ENCODE measurements around the gene MEIS1. TPM values are rescaled to one million over a fixed set of nuclear protein-coding genes. Genes with fewer than 3 reads are reported as not detected.

MEIS1 gene
- polyA plus RNA-seq, 1 experiment = 107 TPM

DNA sequence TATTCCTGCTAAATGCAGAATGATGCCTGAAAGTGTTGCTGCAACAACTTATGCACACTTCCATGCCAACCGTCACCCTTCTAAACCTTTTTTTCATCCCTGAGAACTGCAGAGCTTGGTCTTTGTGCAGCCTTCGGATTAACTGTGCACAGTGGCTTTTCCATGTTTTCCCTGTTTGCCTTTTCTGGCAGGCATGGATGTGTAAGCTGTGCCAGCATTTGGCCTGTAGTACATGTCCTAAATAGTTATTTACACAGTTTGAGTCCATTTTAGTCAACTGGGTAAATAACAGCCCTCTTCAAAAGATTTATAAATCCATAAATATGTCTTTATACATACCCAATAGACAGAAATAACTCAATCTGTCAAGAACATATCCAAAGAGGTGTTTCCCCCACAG lies 31.5 kb downstream of the MEIS1 start:
- H3K27me3 ChIP-seq (ENCODE audit: control insufficient read depth, insufficient read depth, low read length) = no peaks in the 10 kb centered on the region
- no peaks in the 10 kb centered on the region for H3K9me3 ChIP-seq (ENCODE audit: control insufficient read depth, insufficient read depth, low read length)
- ChIA-PET CTCF (interaction anchor here (0.6 kb wide), 1 partner anchor 1011 kb away, joined by 5 read pairs; no protein-coding TSS in a partner anchor), POLR2A (interaction anchor here (0.7 kb wide), 1 partner anchor 20 kb away, joined by 5 read pairs; no protein-coding TSS in a partner anchor)
- H3K27ac ChIP-seq (ENCODE audit: low read depth, low read length) = no peak overlapping the region
- TF ChIP-seq, protein P1, sequence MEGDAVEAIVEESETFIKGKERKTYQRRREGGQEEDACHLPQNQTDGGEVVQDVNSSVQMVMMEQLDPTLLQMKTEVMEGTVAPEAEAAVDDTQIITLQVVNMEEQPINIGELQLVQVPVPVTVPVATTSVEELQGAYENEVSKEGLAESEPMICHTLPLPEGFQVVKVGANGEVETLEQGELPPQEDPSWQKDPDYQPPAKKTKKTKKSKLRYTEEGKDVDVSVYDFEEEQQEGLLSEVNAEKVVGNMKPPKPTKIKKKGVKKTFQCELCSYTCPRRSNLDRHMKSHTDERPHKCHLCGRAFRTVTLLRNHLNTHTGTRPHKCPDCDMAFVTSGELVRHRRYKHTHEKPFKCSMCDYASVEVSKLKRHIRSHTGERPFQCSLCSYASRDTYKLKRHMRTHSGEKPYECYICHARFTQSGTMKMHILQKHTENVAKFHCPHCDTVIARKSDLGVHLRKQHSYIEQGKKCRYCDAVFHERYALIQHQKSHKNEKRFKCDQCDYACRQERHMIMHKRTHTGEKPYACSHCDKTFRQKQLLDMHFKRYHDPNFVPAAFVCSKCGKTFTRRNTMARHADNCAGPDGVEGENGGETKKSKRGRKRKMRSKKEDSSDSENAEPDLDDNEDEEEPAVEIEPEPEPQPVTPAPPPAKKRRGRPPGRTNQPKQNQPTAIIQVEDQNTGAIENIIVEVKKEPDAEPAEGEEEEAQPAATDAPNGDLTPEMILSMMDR (IDR thresholded peaks at IDR 0.05; ENCODE audit: low read depth, low read length) = no peak
- DNase-seq (ENCODE audit: low read depth, low spot score) = no peak
- H3K4me3 ChIP-seq (ENCODE audit: low read depth, low read length) = no peak overlapping the region

DNA sequence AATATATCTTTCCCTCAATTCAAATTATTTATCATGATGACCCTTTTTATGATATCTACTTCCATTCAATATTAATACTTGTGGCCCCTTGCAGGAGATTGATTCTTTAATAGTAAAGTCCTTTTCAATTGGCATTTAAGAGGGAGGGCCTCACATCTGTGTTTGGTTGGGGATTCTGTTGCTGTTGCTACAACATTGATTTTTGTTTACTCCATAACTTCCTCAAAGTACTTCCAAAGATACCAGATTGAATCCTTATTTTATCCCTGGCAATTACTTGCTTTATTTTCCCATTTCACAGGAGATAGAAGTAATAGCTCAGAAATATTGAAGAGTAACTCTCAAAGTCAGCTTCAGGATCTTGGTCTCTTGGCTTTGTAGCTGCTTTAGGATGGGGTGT lies 32.8 kb downstream of the MEIS1 start:
- Histone ChIP-seq H3K27me3 (ENCODE audit: control insufficient read depth, insufficient read depth, low read length) (no peaks in the 10 kb centered on the region), H3K4me3 (ENCODE audit: low read depth, low read length) (no peak overlapping the region), H3K9me3 (ENCODE audit: control insufficient read depth, insufficient read depth, low read length) (no peaks in the 10 kb centered on the region), H3K27ac (ENCODE audit: low read depth, low read length) (no peak overlapping the region)
- CTCF ChIA-PET = no interaction called here
- TF ChIP-seq, protein P1 (IDR thresholded peaks at IDR 0.05; ENCODE audit: low read depth, low read length) = no peak
- DNase-seq (ENCODE audit: low read depth, low spot score) = no peak
- POLR2A ChIA-PET = interaction anchor here (1.2 to 1.4 kb wide), 2 partner anchors 10 to 33 kb away, joined by 3 read pairs; no protein-coding TSS in a partner anchor

DNA sequence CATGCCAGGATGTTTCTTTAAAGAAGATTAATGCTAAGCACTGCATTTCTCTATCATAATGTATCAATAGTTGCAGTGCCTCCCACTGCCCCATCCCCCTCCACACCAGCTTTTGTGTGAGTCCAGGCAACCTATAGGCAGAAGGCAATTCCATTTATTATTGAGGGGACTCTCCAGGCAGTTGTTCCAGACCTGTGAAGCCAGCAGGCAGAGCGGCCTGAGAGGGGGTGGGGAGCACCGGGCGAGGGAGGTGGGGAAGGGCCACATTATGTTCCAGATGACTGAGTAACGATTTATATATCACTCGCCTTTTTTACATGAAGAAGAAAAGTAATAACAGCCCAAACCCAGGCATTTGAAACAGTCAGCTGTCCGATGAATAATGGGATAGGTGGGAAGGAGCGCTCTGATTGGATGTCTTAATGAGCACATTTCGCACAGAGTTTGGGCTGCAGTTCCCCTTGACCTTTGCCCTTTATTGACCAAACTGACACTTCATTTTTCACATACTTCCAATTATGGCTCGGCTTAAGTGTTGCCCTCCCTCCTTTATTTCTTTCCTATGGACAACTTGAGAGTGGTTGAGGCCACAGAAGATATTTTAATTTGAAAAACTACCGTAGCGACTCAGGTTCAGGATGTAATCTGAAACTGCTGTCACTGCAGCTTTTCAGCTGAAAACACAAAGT lies 34.4 kb downstream of the MEIS1 start:
- TF ChIP-seq, protein P1 (IDR thresholded peaks at IDR 0.05; ENCODE audit: low read depth, low read length) = no peak
- POLR2A ChIA-PET = no interaction called here
- CTCF ChIA-PET = no interaction called here
- Histone ChIP-seq H3K4me3 (ENCODE audit: low read depth, low read length) (no peak overlapping the region), H3K27me3 (ENCODE audit: control insufficient read depth, insufficient read depth, low read length) (no peaks in the 10 kb centered on the region), H3K9me3 (ENCODE audit: control insufficient read depth, insufficient read depth, low read length) (no peaks in the 10 kb centered on the region), H3K27ac (ENCODE audit: low read depth, low read length) (no peak overlapping the region)
- DNase-seq (ENCODE audit: low read depth, low spot score) = no peak

DNA sequence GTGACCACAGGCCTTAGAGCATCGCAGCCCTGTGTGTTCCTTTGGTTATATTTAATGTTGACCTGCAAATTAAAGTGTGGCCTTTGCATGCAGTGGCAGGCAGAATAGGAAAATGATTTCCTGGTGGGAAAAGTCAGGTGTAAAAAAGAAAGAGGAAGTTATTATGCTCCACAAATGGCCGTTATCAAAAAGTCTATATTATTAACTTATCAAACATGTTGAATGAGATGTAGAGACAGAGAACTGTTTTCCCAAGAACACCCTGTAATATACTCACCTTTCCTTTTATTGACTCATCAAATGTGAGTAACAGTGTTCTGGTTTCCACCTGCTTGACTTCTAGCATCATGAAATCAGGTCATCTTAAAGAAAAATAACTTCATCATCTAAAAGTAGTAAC lies 35.3 kb downstream of the MEIS1 start:
- ChIA-PET CTCF (no interaction called here), POLR2A (interaction anchor here (0.5 kb wide), 1 partner anchor 35 kb away, joined by 3 read pairs; no protein-coding TSS in a partner anchor)
- no peak for DNase-seq (ENCODE audit: low read depth, low spot score)
- H3K9me3 ChIP-seq (ENCODE audit: control insufficient read depth, insufficient read depth, low read length) = no peaks in the 10 kb centered on the region
- no peaks in the 10 kb centered on the region for H3K27me3 ChIP-seq (ENCODE audit: control insufficient read depth, insufficient read depth, low read length)
- no peak overlapping the region for H3K4me3 ChIP-seq (ENCODE audit: low read depth, low read length)
- H3K27ac ChIP-seq (ENCODE audit: low read depth, low read length) = no peak overlapping the region
- TF ChIP-seq, protein P1 (IDR thresholded peaks at IDR 0.05; ENCODE audit: low read depth, low read length) = no peak

DNA sequence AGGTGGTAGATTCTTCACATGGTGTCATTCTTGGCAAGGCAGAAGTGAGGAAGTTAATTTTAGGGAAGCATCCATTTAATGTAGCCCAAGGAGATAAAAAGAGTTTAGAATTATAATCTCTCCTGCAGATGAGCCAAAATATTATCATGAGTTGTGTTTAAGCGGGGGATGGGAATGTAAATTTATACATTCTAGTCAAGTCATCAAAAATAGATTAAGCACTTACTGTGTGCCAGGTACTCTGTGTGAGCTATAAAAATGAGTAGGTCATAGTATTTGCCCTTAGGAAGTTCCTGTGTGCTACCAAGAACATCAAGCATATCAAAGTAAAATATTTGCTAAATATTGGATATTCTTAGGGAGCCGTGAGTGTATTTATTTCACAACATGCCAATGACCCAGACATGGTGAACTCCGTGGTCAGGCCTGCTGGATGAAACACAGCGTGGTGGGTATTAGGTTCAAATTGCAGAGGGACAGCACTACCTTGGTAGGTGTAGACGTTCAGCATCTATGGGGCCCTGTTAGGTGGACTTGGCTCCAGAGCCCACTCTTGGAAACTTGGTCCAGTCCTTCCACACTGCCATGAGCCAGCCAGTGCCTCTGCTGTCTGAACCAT lies 37.4 kb downstream of the MEIS1 start:
- DNase-seq (ENCODE audit: low read depth, low spot score) = no peak
- Histone ChIP-seq H3K27me3 (ENCODE audit: control insufficient read depth, insufficient read depth, low read length) (no peaks in the 10 kb centered on the region), H3K4me3 (ENCODE audit: low read depth, low read length) (no peak overlapping the region), H3K9me3 (ENCODE audit: control insufficient read depth, insufficient read depth, low read length) (no peaks in the 10 kb centered on the region), H3K27ac (ENCODE audit: low read depth, low read length) (no peak overlapping the region)
- TF ChIP-seq, protein P1 (IDR thresholded peaks at IDR 0.05; ENCODE audit: low read depth, low read length) = no peak
- POLR2A ChIA-PET = no interaction called here
- CTCF ChIA-PET = no interaction called here
